Measurements from ENCODE around the gene ETFB.

ETFB gene

GRCh38 chr19:51337141-51337860 lies 28.9 kb downstream of the ETFB start:
- no peak for DNase-seq
- in situ Hi-C loops (cut with HindIII; ENCODE audit: low pct_ligation_motif_present, low pct_unique_long_range_greater_than_20kb, low sequenced_read_pairs) = no loop called here

- in situ Hi-C loops (cut with HindIII; ENCODE audit: low pct_ligation_motif_present, low pct_unique_long_range_greater_than_20kb, low sequenced_read_pairs) = no loop called here
- no peak for DNase-seq
Observed at GRCh38 chr19:51333836-51334460, 32.2 kb downstream of the ETFB start.

- DNase-seq = no peak
- in situ Hi-C loops (cut with HindIII; ENCODE audit: low pct_ligation_motif_present, low pct_unique_long_range_greater_than_20kb, low sequenced_read_pairs) = no loop called here
Observed at GRCh38 chr19:51331716-51332115, 34.5 kb downstream of the ETFB start.

- no peak for DNase-seq
- in situ Hi-C loops (cut with HindIII; ENCODE audit: low pct_ligation_motif_present, low pct_unique_long_range_greater_than_20kb, low sequenced_read_pairs) = no loop called here
Observed at GRCh38 chr19:51331193-51331592, 35.0 kb downstream of the ETFB start.

GRCh38 chr19:51330366-51330765 lies 35.8 kb downstream of the ETFB start:
- in situ Hi-C loops (cut with HindIII; ENCODE audit: low pct_ligation_motif_present, low pct_unique_long_range_greater_than_20kb, low sequenced_read_pairs) = no loop called here
- DNase-seq = no peak

- in situ Hi-C loops (cut with HindIII; ENCODE audit: low pct_ligation_motif_present, low pct_unique_long_range_greater_than_20kb, low sequenced_read_pairs) = no loop called here
Observed at GRCh38 chr19:51329411-51329810, 36.8 kb downstream of the ETFB start.

GRCh38 chr19:51327066-51328001 lies 38.9 kb downstream of the ETFB start:
- no peak for DNase-seq
- in situ Hi-C loops (cut with HindIII; ENCODE audit: low pct_ligation_motif_present, low pct_unique_long_range_greater_than_20kb, low sequenced_read_pairs) = no loop called here

More at GRCh38 chr19:51329411-51329810, 36.8 kb downstream of the ETFB start:
- no peak for DNase-seq

- no peak for DNase-seq
- in situ Hi-C loops (cut with HindIII; ENCODE audit: low pct_ligation_motif_present, low pct_unique_long_range_greater_than_20kb, low sequenced_read_pairs) = no loop called here
Observed at GRCh38 chr19:51326216-51327065, 39.7 kb downstream of the ETFB start.

GRCh38 chr19:51325161-51325976 lies 40.8 kb downstream of the ETFB start:
- DNase-seq = no peak

GRCh38 chr19:51324167-51324481 lies 42.1 kb downstream of the ETFB start:
- in situ Hi-C loops (cut with HindIII; ENCODE audit: low pct_ligation_motif_present, low pct_unique_long_range_greater_than_20kb, low sequenced_read_pairs) = no loop called here
- DNase-seq = no peak

More at GRCh38 chr19:51325161-51325976, 40.8 kb downstream of the ETFB start:
- in situ Hi-C loops (cut with HindIII; ENCODE audit: low pct_ligation_motif_present, low pct_unique_long_range_greater_than_20kb, low sequenced_read_pairs) = no loop called here

GRCh38 chr19:51323481-51324166 lies 42.6 kb downstream of the ETFB start:
- in situ Hi-C loops (cut with HindIII; ENCODE audit: low pct_ligation_motif_present, low pct_unique_long_range_greater_than_20kb, low sequenced_read_pairs) = no loop called here
- DNase-seq = no peak

GRCh38 chr19:51321799-51322198 lies 44.4 kb downstream of the ETFB start:
- DNase-seq = no peak
- in situ Hi-C loops (cut with HindIII; ENCODE audit: low pct_ligation_motif_present, low pct_unique_long_range_greater_than_20kb, low sequenced_read_pairs) = no loop called here

- no peak for DNase-seq
- in situ Hi-C loops (cut with HindIII; ENCODE audit: low pct_ligation_motif_present, low pct_unique_long_range_greater_than_20kb, low sequenced_read_pairs) = no loop called here
Observed at GRCh38 chr19:51320280-51320657, 45.9 kb downstream of the ETFB start.

GRCh38 chr19:51319649-51320279 lies 46.4 kb downstream of the ETFB start:
- in situ Hi-C loops (cut with HindIII; ENCODE audit: low pct_ligation_motif_present, low pct_unique_long_range_greater_than_20kb, low sequenced_read_pairs) = no loop called here
- DNase-seq = no peak

GRCh38 chr19:51318687-51319648 lies 47.2 kb downstream of the ETFB start:
- in situ Hi-C loops (cut with HindIII; ENCODE audit: low pct_ligation_motif_present, low pct_unique_long_range_greater_than_20kb, low sequenced_read_pairs) = no loop called here
- DNase-seq = no peak

- in situ Hi-C loops (cut with HindIII; ENCODE audit: low pct_ligation_motif_present, low pct_unique_long_range_greater_than_20kb, low sequenced_read_pairs) = no loop called here
- DNase-seq = no peak
Observed at GRCh38 chr19:51317968-51318367, 48.2 kb downstream of the ETFB start.
